HG03066 (cell line): ENCODE measurements around the gene JARID2.
A peak's percentile ranks its signal among the peaks of the same experiment; 100 is the strongest.

Experiments
- ATAC-seq: cut with Tn5 transposase; IDR thresholded peaks from one replicate; pipeline ENCODE4 v1.9.1; 2021; ENCODE audit warnings: low read depth; ENCODE audit not compliant: unreplicated experiment

The JARID2 gene

GRCh38 chr6:15245361-15246216 lies at the start of gene JARID2:
JARID2 (plus strand) TSS chr6:15246069; CDS start chr6:15246540, 471 bp downstream.
- ATAC-seq, result peak; percentile 46

DNA sequence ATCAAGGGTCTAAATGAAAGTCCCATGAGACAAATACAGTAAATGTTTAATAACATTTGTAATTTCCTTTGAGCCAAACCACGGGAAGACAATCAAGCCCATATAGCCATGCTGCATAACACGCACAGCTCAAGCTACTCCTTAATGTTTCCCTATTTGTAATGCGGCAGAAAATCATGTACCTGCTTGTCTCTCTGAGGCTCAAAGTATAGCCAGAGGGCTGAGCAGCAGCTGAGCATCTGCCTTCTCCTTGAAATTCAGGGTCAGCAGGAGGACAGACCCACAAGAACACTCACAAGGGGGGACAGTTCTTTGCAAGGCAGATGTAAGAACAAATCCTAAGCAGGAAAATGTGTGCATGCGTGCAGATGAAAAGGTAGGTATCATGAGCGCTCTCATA lies 45.8 kb upstream of the JARID2 start:
- ATAC-seq, result no peak

DNA sequence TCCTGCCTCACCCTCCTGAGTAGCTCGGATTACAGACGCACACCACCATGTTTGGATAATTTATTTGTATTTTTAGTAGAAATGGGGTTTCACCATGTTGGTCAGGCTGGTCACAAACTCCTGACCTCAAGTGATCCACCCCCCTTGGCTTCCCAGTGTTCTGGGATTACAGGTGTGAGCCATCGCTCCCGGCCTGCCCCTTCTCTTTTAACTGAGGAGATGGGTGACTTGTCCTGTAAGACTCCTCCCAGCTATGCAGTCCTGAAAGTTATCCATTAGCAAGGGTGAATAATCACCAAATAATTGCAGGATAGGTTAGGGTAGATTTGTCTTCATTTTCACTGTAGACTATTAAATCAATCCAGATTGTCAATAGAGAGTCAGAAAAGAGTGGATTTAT lies 40.5 kb upstream of the JARID2 start:
- no peak for ATAC-seq

- no peak for ATAC-seq
Measured at GRCh38 chr6:15206887-15207286, 39.0 kb upstream of the JARID2 start.

DNA sequence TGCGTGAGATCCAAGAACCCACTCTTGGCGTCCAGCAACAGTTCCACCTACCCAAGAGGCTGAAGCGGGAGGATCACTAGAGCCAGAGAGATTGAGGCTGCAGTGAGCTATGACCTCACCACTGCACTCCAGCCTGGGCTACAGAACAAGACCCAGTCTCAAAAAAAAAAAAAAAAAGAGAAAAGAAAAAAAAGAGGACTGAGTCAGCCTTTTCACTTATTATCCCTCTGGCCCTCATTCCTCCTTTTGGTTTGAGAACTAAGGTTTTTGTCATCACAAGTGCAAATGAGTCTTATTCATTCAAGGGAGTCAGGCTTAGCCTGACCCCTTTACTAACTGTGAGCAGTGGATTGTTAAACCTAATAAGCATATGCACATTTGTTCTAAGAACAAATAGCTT lies 37.9 kb upstream of the JARID2 start:
- ATAC-seq, result no peak

GRCh38 chr6:15213838-15214400 lies 31.9 kb upstream of the JARID2 start:
- ATAC-seq, result no peak

- no peak for ATAC-seq
Measured at GRCh38 chr6:15218401-15218800, 27.5 kb upstream of the JARID2 start.

- ATAC-seq, result no peak
Measured at GRCh38 chr6:15220062-15220461, 25.8 kb upstream of the JARID2 start.

GRCh38 chr6:15227827-15228318 lies 18.0 kb upstream of the JARID2 start:
- ATAC-seq, result no peak

DNA sequence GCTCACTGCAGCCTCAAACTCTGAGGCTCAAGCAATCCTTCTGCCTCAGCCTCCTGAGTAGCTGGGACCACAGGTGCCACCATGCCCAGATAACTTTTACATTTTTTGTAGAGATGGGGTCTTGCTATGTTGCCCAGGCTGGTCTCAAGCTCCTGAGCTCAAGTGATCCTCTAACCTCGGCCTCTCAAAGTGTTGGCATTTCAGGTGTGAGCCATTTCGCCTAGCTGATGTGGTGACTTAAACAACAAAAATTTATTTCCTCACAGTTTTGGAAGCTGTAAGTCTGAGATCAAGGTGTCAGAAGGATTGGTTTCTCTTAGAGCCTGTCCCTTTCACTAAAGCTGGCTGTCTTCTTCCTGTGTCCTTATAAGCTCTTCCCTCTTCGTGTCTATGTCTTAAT lies 15.0 kb upstream of the JARID2 start:
- ATAC-seq, result no peak

DNA sequence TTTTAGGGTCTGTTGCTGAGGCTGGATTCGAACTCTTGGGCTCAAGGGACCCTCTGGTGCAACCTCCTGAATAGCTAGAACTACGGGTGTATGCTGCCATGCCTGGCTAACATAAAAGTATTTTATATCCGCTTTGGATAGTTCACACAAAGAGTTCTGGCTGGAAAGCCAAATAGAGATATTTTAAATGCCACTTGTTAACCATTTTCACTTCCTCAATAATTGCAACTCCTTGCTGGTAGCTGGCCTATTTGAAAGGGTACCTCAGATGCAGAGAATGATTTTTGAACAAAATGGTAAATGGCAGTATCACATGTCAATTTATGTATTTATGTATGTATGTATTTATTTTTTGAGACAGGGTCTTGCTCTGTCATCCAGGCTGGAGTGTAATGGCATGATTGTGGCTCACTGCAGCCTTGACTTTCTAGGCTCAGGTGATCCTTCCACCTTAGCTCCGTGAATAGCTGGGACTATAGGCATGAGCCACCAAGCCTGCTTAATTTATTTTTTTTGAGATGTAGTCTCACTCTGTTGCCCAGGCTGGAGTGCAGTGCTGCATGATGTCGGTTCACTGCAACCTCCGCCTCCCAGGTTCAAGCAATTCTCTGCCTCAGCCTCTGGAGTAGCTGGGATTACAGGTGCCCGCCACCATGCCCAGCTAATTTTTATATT lies 12.9 kb upstream of the JARID2 start:
- no peak for ATAC-seq

DNA sequence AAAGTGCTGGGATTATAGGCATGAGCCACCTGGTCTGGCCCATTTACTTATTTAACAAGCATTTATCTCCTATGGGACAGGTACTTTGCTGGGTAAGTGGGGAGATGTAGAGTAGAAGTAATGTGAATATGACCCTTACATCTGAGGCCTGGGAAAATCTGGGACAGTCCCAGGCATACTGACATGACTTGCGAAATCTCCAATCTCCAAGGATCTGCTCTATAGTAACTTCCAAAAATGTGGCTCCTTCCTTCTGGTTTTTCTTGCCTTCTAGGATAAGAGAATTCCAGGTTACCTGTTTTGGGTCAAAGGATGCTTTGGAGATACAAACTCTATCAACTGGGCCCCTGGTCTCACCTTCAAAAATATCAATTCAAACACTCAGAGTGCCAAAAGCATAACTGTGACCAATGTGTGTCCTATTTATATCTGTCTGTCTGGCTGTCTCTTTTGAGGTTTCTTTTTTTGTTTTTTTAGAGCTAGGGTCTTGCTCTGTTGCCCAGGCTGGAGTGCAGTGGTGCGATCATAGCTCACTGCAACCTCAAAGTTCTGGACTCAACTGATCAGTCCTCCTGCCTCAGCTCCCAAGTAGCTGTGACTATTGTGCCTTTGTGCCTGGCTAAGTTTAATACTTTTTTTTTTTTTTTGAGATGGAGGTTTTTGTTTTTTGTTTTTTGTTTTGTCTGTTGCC lies 11.7 kb upstream of the JARID2 start:
- ATAC-seq, result no peak

GRCh38 chr6:15239616-15240364 lies 6.1 kb upstream of the JARID2 start:
- ATAC-seq, result no peak

GRCh38 chr6:15242503-15242902 lies 3.4 kb upstream of the JARID2 start:
- no peak for ATAC-seq

DNA sequence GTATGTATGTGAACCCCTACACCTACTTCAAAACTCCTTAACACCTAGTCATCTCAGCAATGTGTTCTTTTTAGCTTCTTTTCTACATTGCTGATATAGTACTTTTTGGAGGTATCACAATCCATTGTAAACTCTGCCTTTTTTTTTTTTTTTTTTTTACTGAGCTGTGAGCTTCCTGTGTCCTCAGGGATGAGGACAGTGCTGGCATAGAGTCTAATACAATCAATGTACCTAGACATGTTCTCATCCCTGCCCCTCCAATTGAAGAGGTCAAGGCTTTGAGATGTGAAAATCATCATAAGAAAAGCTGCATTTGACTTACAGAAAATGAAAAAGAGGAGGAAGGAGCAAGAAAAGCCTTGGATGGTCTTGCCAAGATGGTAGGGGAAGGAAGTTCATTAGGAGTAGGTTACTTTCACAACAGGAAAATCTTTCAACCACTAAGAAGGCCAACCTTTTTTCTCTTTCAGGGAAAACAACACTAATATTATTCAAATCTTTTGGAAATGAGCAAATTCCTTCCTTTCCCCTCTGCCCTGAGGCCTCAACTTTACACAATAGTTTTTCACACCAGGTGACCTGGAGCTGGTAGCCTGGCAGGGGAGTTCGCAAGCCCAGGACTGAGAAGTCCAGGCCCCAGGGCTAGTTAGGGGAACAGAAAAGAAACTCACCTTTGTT lies 2.8 kb upstream of the JARID2 start:
- ATAC-seq, result no peak

DNA sequence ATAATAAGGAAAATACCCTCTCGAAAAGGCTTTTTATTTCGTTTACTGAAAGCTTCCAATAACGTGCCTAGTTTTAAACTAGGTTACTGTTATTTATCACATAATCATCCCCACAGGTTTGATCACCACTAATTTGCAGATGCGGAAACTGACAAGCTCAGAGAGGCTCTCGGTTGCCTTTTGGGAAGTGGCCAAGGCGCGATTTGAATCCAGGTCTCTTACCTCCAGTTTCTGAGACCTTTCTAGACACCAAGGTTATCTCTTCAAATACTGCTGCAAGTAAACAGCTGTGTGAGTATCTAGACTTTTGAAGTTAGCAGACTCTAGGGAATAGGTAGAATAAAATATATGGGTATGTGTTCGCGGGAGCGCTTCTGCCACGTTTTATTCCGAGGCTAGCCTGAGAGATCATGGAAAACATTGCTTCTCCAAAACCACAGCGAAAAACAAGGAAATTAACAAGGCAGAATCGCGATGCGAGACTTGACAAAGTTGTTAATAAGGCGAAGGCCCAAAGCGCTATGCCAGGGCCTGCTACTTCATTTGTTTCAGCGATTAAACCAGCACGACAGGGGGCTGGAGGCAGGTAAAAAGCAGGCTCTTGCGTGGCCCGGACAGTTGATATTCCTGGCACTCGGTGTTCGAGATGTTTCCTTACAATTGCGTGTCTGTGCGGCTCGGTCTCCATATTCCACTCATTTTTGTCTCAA lies 1.8 kb upstream of the JARID2 start:
- ATAC-seq, result no peak

DNA sequence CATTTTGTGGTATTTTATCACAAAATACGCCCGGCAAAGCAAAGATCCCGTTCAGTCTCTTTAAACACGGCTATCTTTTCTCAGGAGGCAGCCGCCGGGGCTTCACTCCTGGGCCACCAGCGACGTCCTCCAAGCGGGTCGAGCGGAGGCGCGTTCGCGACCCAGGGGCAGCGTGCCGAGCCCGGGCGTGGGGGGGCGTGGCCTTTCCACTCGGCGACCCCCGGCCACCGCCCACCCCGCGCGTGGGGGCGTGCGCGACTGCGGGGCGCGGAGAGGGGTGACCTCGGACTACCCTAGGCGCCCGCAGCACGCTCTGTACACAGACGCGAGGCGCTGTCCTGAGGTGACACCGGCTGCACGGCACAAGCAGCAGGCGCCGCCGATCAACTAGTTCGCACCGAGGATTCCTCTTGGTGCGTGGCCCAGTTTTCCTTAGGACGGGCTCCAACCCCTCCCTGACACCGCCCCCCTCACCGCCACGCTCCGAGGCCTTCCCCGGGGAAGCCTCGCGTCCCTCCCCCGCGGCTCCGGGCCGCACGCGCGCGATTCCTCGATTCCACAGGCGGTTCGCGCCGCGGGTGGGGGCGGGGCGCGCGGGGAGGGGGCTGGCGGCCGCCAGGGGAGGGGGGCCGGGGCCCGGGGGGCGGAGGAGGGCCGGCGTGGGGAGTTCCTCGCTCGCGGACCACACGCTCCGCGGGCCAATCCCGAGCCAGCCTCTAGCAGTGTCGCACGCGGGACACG lies 1.1 kb upstream of the JARID2 start:
- peak; percentile 13 for ATAC-seq

DNA sequence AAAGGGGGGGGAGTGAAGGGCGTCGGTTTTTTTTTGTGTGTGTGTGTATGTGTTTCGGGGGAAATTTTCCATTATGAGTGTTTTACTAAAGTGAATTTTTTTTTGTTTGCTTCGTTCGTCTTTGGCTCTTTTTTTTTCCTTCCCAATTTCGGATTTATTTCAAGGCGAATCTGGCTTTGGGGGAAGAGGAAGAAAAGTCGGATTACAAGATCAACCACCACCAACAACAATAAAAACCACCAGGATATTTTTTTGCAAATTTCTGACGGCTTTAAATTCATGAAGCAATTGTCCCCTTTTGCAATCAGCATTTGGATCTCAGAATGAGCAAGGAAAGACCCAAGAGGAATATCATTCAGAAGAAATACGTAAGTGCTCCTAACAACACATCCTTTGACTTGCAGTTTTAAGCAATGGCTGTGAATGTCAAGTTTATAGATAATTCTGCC lies 372 bp downstream of the JARID2 start:
- no peak for ATAC-seq
